NCI-H2107 (cell line): Measurements from ENCODE around the gene SMIM22.

Source experiments
- DNase-seq: peaks from one replicate; lab custom pipeline; 2025; lab: John Stamatoyannopoulos, UW

Gene SMIM22

GRCh38 chr16:4795828-4796572 is 831 bp downstream of the SMIM22 start:
- no peak for DNase-seq

GRCh38 chr16:4796982-4797804 is 2.0 kb downstream of the SMIM22 start:
- no peak for DNase-seq

- no peak for DNase-seq
These were observed 2.7 kb downstream of the SMIM22 start for GRCh38 chr16:4797805-4798252.

- no peak for DNase-seq
These were observed 3.3 kb downstream of the SMIM22 start for GRCh38 chr16:4798456-4798855.

GRCh38 chr16:4799171-4799855 is 4.1 kb downstream of the SMIM22 start:
- DNase-seq = no peak

- DNase-seq = peak; percentile 28
These were observed 5.3 kb downstream of the SMIM22 start for GRCh38 chr16:4800290-4801041.

- no peak for DNase-seq
These were observed 6.1 kb downstream of the SMIM22 start for GRCh38 chr16:4801051-4801961.

GRCh38 chr16:4801962-4802658 is 6.9 kb downstream of the SMIM22 start, which contains the start of gene ROGDI:
TSS of gene ROGDI (minus strand) at chr16:4802633. CDS start at chr16:4802571, 62 bp downstream.
- peak; percentile 78 for DNase-seq

GRCh38 chr16:4802659-4803287 is 7.6 kb downstream of the SMIM22 start:
- peak; percentile 70 for DNase-seq

- no peak for DNase-seq
These were observed 8.3 kb downstream of the SMIM22 start for GRCh38 chr16:4803401-4803844.

- no peak for DNase-seq
These were observed 9.0 kb downstream of the SMIM22 start for GRCh38 chr16:4803898-4804762.

- no peak for DNase-seq
These were observed 10.1 kb downstream of the SMIM22 start for GRCh38 chr16:4805231-4805630.

- no peak for DNase-seq
These were observed 11.1 kb downstream of the SMIM22 start for GRCh38 chr16:4806280-4806679.

- DNase-seq = no peak
These were observed 16.1 kb downstream of the SMIM22 start for GRCh38 chr16:4811242-4811641.

- DNase-seq = no peak
These were observed 16.6 kb downstream of the SMIM22 start for GRCh38 chr16:4811773-4812172.

GRCh38 chr16:4813251-4814003 is 18.3 kb downstream of the SMIM22 start:
- DNase-seq = no peak

GRCh38 chr16:4814046-4814445 is 18.9 kb downstream of the SMIM22 start:
- no peak for DNase-seq
